GM23338 (cell line): ENCODE results near the gene C5AR1. TPM values are rescaled to one million over a fixed set of nuclear protein-coding genes. Genes with fewer than 3 reads are reported as not detected.

Experiments used
- ATAC-seq: fragments of 200-7000 bp; cut with Tn5 transposase; 3 replicates; pipeline ENCODE4 v1.9.1; 2020
- DNase-seq: peaks from one replicate; pipeline ENCODE4 v3.0.0-alpha.2; 2015; ENCODE audit warnings: low spot score
- H2AFZ ChIP-seq: fragments of 200-600 bp; sonication (generic); 2 replicates; pipeline ENCODE4 v1.8.0; 2016; ENCODE audit warnings: antibody characterized with exemption, mild to moderate bottlenecking, moderate library complexity
- H3F3A ChIP-seq: fragments of 200-600 bp; sonication (generic); replicated peaks from 2 replicates; pipeline ENCODE4 v1.8.0; 2017; ENCODE audit warnings: antibody characterized with exemption, mixed run types, low read depth
- H3K27ac ChIP-seq: fragments of 200-600 bp; sonication (generic); 2 replicates; pipeline ENCODE4 v1.6.1; 2016; ENCODE audit warnings: low read depth
- H3K27me3 ChIP-seq: fragments of 200-600 bp; sonication (generic); 2 replicates; pipeline ENCODE4 v1.8.0; 2016; ENCODE audit warnings: mild to moderate bottlenecking, mixed run types, moderate library complexity; ENCODE audit not compliant: insufficient read depth
- H3K36me3 ChIP-seq: fragments of 200-600 bp; sonication (generic); 2 replicates; pipeline ENCODE4 v1.8.0; 2016; ENCODE audit warnings: mild to moderate bottlenecking; ENCODE audit not compliant: insufficient read depth
- H3K4me1 ChIP-seq: fragments of 200-600 bp; sonication (generic); 2 replicates; pipeline ENCODE4 v1.8.0; 2016; ENCODE audit warnings: mild to moderate bottlenecking, moderate library complexity; ENCODE audit not compliant: insufficient read depth
- H3K4me2 ChIP-seq: fragments of 200-600 bp; sonication (generic); 2 replicates; pipeline ENCODE4 v1.7.1; 2017; ENCODE audit warnings: mixed run types
- H3K4me3 ChIP-seq: fragments of 200-600 bp; sonication (generic); 2 replicates; pipeline ENCODE4 v1.6.1; 2016; ENCODE audit warnings: mixed run types
- H3K79me2 ChIP-seq: fragments of 200-600 bp; sonication (generic); replicated peaks from 2 replicates; pipeline ENCODE4 v1.8.0; 2017; ENCODE audit warnings: mild to moderate bottlenecking; ENCODE audit not compliant: insufficient read depth
- H3K9me2 ChIP-seq: fragments of 200-600 bp; sonication (generic); 2 replicates; pipeline ENCODE4 v1.8.0; 2017; ENCODE audit not compliant: insufficient read depth
- H4K20me1 ChIP-seq: fragments of 200-600 bp; sonication (generic); replicated peaks from 2 replicates; pipeline ENCODE4 v1.8.0; 2017; ENCODE audit warnings: mild to moderate bottlenecking; ENCODE audit not compliant: insufficient read depth
- H3K27ac Mint-ChIP-seq: 2 replicates; pipeline ENCODE4 v1.8.0; 2020; ENCODE audit warnings: inconsistent platforms, mild to moderate bottlenecking, moderate library complexity, mixed read lengths
- H3K27me3 Mint-ChIP-seq: 3 replicates; pipeline ENCODE4 v1.8.0; 2022; ENCODE audit warnings: low read depth, mild to moderate bottlenecking, moderate library complexity, mixed read lengths, inconsistent platforms; ENCODE audit not compliant: insufficient read depth, poor library complexity
- H3K36me3 Mint-ChIP-seq: 3 replicates; pipeline ENCODE4 v1.8.0; 2021; ENCODE audit warnings: low read depth, mild to moderate bottlenecking, inconsistent platforms, moderate library complexity, mixed read lengths
- H3K4me1 Mint-ChIP-seq: 3 replicates; pipeline ENCODE4 v1.8.0; 2020; ENCODE audit warnings: mild to moderate bottlenecking, inconsistent platforms, mixed read lengths
- H3K4me3 Mint-ChIP-seq: 3 replicates; pipeline ENCODE4 v1.8.0; 2021; ENCODE audit warnings: moderate library complexity, mild to moderate bottlenecking, inconsistent platforms, mixed read lengths
- H3K9me3 Mint-ChIP-seq: 3 replicates; pipeline ENCODE4 v1.8.0; 2020; ENCODE audit warnings: moderate library complexity, mild to moderate bottlenecking, inconsistent platforms, mixed read lengths
- CREB1 ChIP-seq: fragments of 250-450 bp; sonication (Bioruptor Pico); IDR thresholded peaks from 2 replicates; pipeline ENCODE4 v1.5.0; 2020; ENCODE audit warnings: low read depth, mild to moderate bottlenecking, moderate library complexity
- ETS1 ChIP-seq: IDR thresholded peaks from 2 replicates; pipeline ENCODE4 v1.6.1; 2016; ENCODE audit warnings: antibody characterized with exemption
- EZH2 ChIP-seq: fragments of 200-600 bp; sonication (generic); IDR thresholded peaks from one replicate; pipeline ENCODE4 v1.8.0; 2017; ENCODE audit warnings: antibody characterized with exemption, mild to moderate bottlenecking, low read depth; ENCODE audit not compliant: unreplicated experiment
- EZH2phosphoT487 ChIP-seq: fragments of 200-600 bp; sonication (generic); IDR thresholded peaks from one replicate; pipeline ENCODE4 v1.8.1; 2018; ENCODE audit warnings: antibody characterized with exemption; ENCODE audit not compliant: unreplicated experiment
- NANOG ChIP-seq: IDR thresholded peaks from 2 replicates; pipeline ENCODE4 v1.6.1; 2016; ENCODE audit warnings: antibody characterized with exemption, borderline replicate concordance
- POLR2AphosphoS5 ChIP-seq: IDR thresholded peaks from 2 replicates; pipeline ENCODE4 v1.6.1; 2016; ENCODE audit warnings: antibody characterized with exemption, low read depth
- REST ChIP-seq: IDR thresholded peaks from one replicate; pipeline ENCODE4 v1.6.1; 2018; ENCODE audit warnings: antibody characterized with exemption; ENCODE audit not compliant: unreplicated experiment
- ZNF114 ChIP-seq: fragments of 250-450 bp; sonication (Bioruptor Pico); IDR thresholded peaks from 2 replicates; pipeline ENCODE4 v1.5.0; 2020; ENCODE audit warnings: mild to moderate bottlenecking, moderate library complexity
- ZNF331 ChIP-seq: fragments of 250-450 bp; sonication (Bioruptor Pico); IDR thresholded peaks from 2 replicates; pipeline ENCODE4 v1.5.0; 2020; ENCODE audit warnings: low read depth, mild to moderate bottlenecking, moderate library complexity
- ZNF462 ChIP-seq: fragments of 250-450 bp; sonication (Bioruptor Pico); IDR thresholded peaks from 2 replicates; pipeline ENCODE4 v1.5.0; 2020; ENCODE audit warnings: mild to moderate bottlenecking, moderate library complexity
- polyA plus RNA-seq: library from polyadenylated mRNA; unstranded; fragments of >200 nt; fragmentation: Nextera tagmentation; extraction: Ambion mirVana; gene quantifications from 2 replicates; pipeline ENCODE4 v1.2.1, GENCODE V29; 2016
- total RNA-seq: library from RNA; depleted of rRNA; stranded (reverse); fragments of >200 nt; shearing (Covaris generic); gene quantifications from 2 replicates; pipeline ENCODE4 v1.2.3, GENCODE V29; 2014

The C5AR1 gene
- total and polyA plus RNA-seq, 2 experiments from 2014 or later = 0.08 TPM; not detected in 1

GRCh38 chr19:47340477-47341208 is 31.0 kb downstream of the C5AR1 start:
- Histone ChIP-seq H3K27me3 (no peaks in the 10 kb centered on the region), H4K20me1 (no peaks in the 10 kb centered on the region), H3K79me2 (no peaks in the 10 kb centered on the region), H3K4me3 (no peak overlapping the region), H3F3A (no peaks in the 10 kb centered on the region), H3K36me3 (no peaks in the 10 kb centered on the region), H3K27ac (no peak overlapping the region), H3K4me1 (no peaks in the 10 kb centered on the region), H3K4me2 (no peak overlapping the region), H3K9me2 (no peaks in the 10 kb centered on the region), H2AFZ (no peak overlapping the region)
- Mint-ChIP-seq H3K4me1 (peaks cover 6% of the 10 kb centered on the region; the same call in 1 of the 3 replicates), H3K36me3 (no peaks in the 10 kb centered on the region; the same call in 2 of the 3 replicates), H3K27me3 (peaks cover 7% of the 10 kb centered on the region), H3K4me3 (no peak overlapping the region), H3K27ac (no peak overlapping the region), H3K9me3 (peaks cover 9% of the 10 kb centered on the region; the same call in 1 of the 3 replicates)
- DNase-seq = no peak
- no peak for TF ChIP-seq ZNF462 (CRISPR knock-in tag)
- TF ChIP-seq CREB1 (CRISPR knock-in tag) = no peak
- TF ChIP-seq POLR2AphosphoS5 = no peak
- no peak for TF ChIP-seq EZH2
- no peak for TF ChIP-seq ZNF331 (CRISPR knock-in tag)
- TF ChIP-seq REST = no peak
- TF ChIP-seq ETS1 = no peak
- TF ChIP-seq NANOG = no peak
- TF ChIP-seq ZNF114 = no peak
- no peak for TF ChIP-seq EZH2phosphoT487
- no peak for ATAC-seq
